Natural killer cell (primary cell): Measurements from ENCODE around the gene CLPX. TPM values are rescaled to one million over a fixed set of nuclear protein-coding genes. Genes with fewer than 3 reads are reported as not detected.

Source experiments
- ATAC-seq, 3 donors: fragments of 150-1000 bp in 2 of 3; fragments of 200-7000 bp in 1 of 3; cut with Tn5 transposase; 1 replicate in 1 of 3; 2 replicates in 2 of 3; pipeline ENCODE4 v1.10.0; 2021; ENCODE audit warnings: mild to moderate bottlenecking in 2 of 3, moderate library complexity in 2 of 3
- DNase-seq, 2 donors: peaks; one replicate each; pipeline versions ENCODE4 v3.0.0 to v3.0.0-alpha.2; 2013 to 2021; ENCODE audit warnings: mixed read lengths in 1 of 2
- H3K27ac ChIP-seq: one replicate; pipeline ENCODE4 v1.5.1; 2013; ENCODE audit warnings: mild to moderate bottlenecking, low read length
- H3K27me3 ChIP-seq: one replicate; pipeline ENCODE4 v1.6.1; 2013; ENCODE audit warnings: low read length; ENCODE audit not compliant: control insufficient read depth, insufficient read depth
- H3K36me3 ChIP-seq: one replicate; pipeline ENCODE4 v1.6.1; 2013; ENCODE audit warnings: low read length; ENCODE audit not compliant: control insufficient read depth, insufficient read depth
- H3K4me1 ChIP-seq: one replicate; pipeline ENCODE4 v1.6.1; 2013; ENCODE audit warnings: low read length; ENCODE audit not compliant: control insufficient read depth, insufficient read depth
- H3K4me3 ChIP-seq: one replicate; pipeline ENCODE4 v1.5.1; 2013; ENCODE audit warnings: low read length
- H3K9me3 ChIP-seq: one replicate; pipeline ENCODE4 v1.6.1; 2013; ENCODE audit warnings: low read length; ENCODE audit not compliant: control insufficient read depth, insufficient read depth
- H3K27ac Mint-ChIP-seq, 2 donors: one replicate each; pipeline ENCODE4 v1.8.0; 2022; ENCODE audit warnings: mild to moderate bottlenecking in 2 of 2, mixed read lengths in 2 of 2, moderate library complexity in 1 of 2
- H3K27me3 Mint-ChIP-seq, 2 donors: one replicate each; pipeline ENCODE4 v1.8.0; 2022; ENCODE audit warnings: low read depth in 2 of 2, mixed read lengths in 2 of 2
- H3K36me3 Mint-ChIP-seq: one replicate; pipeline ENCODE4 v1.8.0; 2022; ENCODE audit warnings: mixed read lengths
- H3K4me1 Mint-ChIP-seq, 2 donors: one replicate each; pipeline ENCODE4 v1.8.0; 2022; ENCODE audit warnings: mixed read lengths in 2 of 2
- H3K4me3 Mint-ChIP-seq: one replicate; pipeline ENCODE4 v1.8.0; 2022; ENCODE audit warnings: mild to moderate bottlenecking, moderate library complexity, mixed read lengths
- H3K9me3 Mint-ChIP-seq, 2 donors: one replicate each; pipeline ENCODE4 v1.8.0; 2022; ENCODE audit warnings: mixed read lengths in 2 of 2
- CTCF ChIP-seq: fragments of 200-600 bp; IDR thresholded peaks from one replicate; pipeline ENCODE4 v1.8.0; 2022; ENCODE audit warnings: antibody characterized with exemption
- WGBS: methylation state at CpG from one replicate; pipeline ENCODE4 v1.1.7; 2013; ENCODE audit warnings: missing lambda C conversion rate; ENCODE audit not compliant: insufficient coverage; 5-methylcytosine and 5-hydroxymethylcytosine counted together
- intact Hi-C: fragments of 100-400 bp; cut with micrococcal nuclease; formaldehyde crosslinking; loops from one replicate; pipeline ENCODE4 v1.14.2; 2022
- total RNA-seq, 4 donors: library from RNA; stranded (reverse); fragments of 120-200 nt in 1 of 4; gene quantifications; one replicate each; pipeline versions ENCODE4 v1.2.3 to v1.2.4, GENCODE V29; 2013 to 2022

CLPX gene
- total RNA-seq, 3 donors from 2014 or later (not counting 1 experiment from before 2014, with no cell fraction given), result 35.4 to 39.9 (median 38.2) TPM

- ATAC-seq (no peak), DNase-seq (no peak)
- no peaks in the 10 kb centered on the region for H3K27me3 ChIP-seq
- H3K36me3 ChIP-seq, result no peaks in the 10 kb centered on the region
- intact Hi-C loops, result no loop called here
- Mint-ChIP-seq H3K27me3 (no peaks in the 10 kb centered on the region), H3K9me3 (no peaks in the 10 kb centered on the region), H3K27ac (no peak overlapping the region), H3K4me1 (peaks cover 0 to 4% of the 10 kb centered on the region in 2 donors), H3K36me3 (no peaks in the 10 kb centered on the region), H3K4me3 (no peak overlapping the region)
- TF ChIP-seq CTCF, result no peak
- H3K27ac ChIP-seq, result no peak overlapping the region
- no peaks in the 10 kb centered on the region for H3K4me1 ChIP-seq
- WGBS, result 77% methylated on average over 10 of the region's 10 CpGs
- H3K4me3 ChIP-seq, result no peak overlapping the region
- H3K9me3 ChIP-seq, result no peaks in the 10 kb centered on the region
Observed at GRCh38 chr15:65217526-65218482, 32.7 kb upstream of the CLPX start.

GRCh38 chr15:65215496-65215895 lies 30.4 kb upstream of the CLPX start:
- Mint-ChIP-seq H3K36me3 (no peaks in the 10 kb centered on the region), H3K4me1 (peaks cover 0 to 4% of the 10 kb centered on the region in 2 donors), H3K4me3 (no peak overlapping the region), H3K27me3 (no peaks in the 10 kb centered on the region), H3K27ac (no peak overlapping the region), H3K9me3 (no peaks in the 10 kb centered on the region)
- Histone ChIP-seq H3K4me1 (no peaks in the 10 kb centered on the region), H3K9me3 (no peaks in the 10 kb centered on the region), H3K27ac (no peak overlapping the region), H3K4me3 (no peak overlapping the region), H3K36me3 (no peaks in the 10 kb centered on the region), H3K27me3 (no peaks in the 10 kb centered on the region)
- DNase-seq (no peak), ATAC-seq (no peak)
- intact Hi-C loops, result no loop called here
- no peak for TF ChIP-seq CTCF

- H3K4me3 ChIP-seq, result no peak overlapping the region
- H3K36me3 ChIP-seq, result no peaks in the 10 kb centered on the region
- 81% methylated on average over 3 of the region's 4 CpGs for WGBS
- no peaks in the 10 kb centered on the region for H3K27me3 Mint-ChIP-seq
- no peaks in the 10 kb centered on the region for H3K4me1 ChIP-seq
- DNase-seq, result no peak
- no peak for TF ChIP-seq CTCF
- peaks cover 0 to 4% of the 10 kb centered on the region in 2 donors for H3K4me1 Mint-ChIP-seq
- no peak for ATAC-seq
- intact Hi-C loops, result no loop called here
- no peak overlapping the region for H3K27ac Mint-ChIP-seq
- no peaks in the 10 kb centered on the region for H3K27me3 ChIP-seq
- no peak overlapping the region for H3K27ac ChIP-seq
- H3K9me3 ChIP-seq, result no peaks in the 10 kb centered on the region
- no peak overlapping the region for H3K4me3 Mint-ChIP-seq
- H3K9me3 Mint-ChIP-seq, result no peaks in the 10 kb centered on the region
- H3K36me3 Mint-ChIP-seq, result no peaks in the 10 kb centered on the region
Observed at GRCh38 chr15:65214010-65214409, 28.9 kb upstream of the CLPX start.
